Measurements from ENCODE around the gene CLCA1.

The CLCA1 gene

DNA sequence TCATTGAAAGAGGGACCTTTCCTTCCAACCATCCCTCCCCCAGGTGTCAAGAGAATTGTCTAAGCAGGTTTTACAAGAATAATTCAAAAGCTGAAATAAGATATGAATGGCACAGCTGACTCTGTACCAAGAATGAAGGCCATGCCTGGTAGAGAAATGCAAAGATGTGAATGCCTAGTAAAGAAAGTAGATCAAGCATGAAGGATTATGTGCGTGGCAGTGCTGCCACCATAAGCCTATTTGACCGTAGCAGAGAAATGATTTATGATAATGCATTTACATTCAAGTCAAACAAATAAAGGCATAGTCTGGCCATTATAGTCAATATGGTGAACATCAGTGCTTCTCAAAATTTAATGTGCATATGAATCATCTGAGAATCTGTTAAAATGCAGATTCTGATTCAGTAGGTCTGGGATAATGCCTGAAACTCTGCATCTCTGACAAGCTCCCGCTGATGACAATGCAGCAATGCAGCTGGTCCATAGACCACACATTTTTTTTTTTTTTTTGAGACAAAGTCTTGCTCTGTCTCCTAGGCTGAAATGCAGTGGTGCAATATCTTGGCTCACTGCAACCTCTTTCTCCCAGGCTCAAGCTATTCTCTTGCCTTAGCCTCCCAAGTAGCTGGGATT lies 61.6 kb downstream of the CLCA1 start:
- H3K4me3 ChIP-seq (ENCODE audit: control insufficient read depth, low read depth, low read length), result no peak overlapping the region
- TF ChIP-seq, protein P1, sequence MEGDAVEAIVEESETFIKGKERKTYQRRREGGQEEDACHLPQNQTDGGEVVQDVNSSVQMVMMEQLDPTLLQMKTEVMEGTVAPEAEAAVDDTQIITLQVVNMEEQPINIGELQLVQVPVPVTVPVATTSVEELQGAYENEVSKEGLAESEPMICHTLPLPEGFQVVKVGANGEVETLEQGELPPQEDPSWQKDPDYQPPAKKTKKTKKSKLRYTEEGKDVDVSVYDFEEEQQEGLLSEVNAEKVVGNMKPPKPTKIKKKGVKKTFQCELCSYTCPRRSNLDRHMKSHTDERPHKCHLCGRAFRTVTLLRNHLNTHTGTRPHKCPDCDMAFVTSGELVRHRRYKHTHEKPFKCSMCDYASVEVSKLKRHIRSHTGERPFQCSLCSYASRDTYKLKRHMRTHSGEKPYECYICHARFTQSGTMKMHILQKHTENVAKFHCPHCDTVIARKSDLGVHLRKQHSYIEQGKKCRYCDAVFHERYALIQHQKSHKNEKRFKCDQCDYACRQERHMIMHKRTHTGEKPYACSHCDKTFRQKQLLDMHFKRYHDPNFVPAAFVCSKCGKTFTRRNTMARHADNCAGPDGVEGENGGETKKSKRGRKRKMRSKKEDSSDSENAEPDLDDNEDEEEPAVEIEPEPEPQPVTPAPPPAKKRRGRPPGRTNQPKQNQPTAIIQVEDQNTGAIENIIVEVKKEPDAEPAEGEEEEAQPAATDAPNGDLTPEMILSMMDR (IDR thresholded peaks at IDR 0.05; ENCODE audit: control insufficient read depth, insufficient read depth, low read depth, low read length, missing control alignments), result no peak
- no peak for DNase-seq (ENCODE audit: low read depth)

DNA sequence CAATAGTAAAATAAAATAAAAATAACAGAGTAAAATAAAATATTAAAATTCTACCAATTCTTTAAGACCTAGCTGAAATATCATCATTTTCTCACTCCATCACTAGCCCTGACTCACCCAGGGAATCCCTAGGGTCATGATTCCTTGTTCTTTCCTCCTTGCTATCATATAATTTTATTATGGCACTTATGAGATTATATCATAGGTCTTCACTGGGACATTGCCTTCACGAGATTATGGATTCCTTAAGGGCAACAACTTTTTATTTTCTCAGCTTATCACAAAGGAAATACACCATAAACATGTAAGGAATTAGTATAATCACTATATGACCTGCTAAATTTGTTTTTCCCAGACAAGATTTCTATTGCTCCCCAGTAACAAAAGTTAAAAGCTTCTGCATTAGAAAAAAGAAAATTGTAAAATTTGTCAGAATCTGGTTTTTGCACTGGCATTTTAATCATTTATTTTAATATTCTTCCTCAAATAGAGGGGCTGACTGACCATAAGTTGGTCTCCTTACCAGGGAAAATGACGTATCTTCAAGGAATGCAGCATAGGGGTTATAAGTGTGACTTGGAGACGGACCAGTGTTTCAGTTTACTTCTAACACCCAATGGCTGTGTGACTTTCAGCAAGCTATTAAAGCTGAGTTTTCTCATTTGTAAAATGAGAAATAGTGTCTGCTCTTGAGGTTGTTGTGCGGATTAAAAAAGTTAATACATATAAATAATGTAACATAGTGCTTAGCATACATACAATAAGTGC lies 69.4 kb downstream of the CLCA1 start:
- TF ChIP-seq, protein P1 (IDR thresholded peaks at IDR 0.05; ENCODE audit: control insufficient read depth, insufficient read depth, low read depth, low read length, missing control alignments), result no peak
- DNase-seq (ENCODE audit: low read depth), result no peak

DNA sequence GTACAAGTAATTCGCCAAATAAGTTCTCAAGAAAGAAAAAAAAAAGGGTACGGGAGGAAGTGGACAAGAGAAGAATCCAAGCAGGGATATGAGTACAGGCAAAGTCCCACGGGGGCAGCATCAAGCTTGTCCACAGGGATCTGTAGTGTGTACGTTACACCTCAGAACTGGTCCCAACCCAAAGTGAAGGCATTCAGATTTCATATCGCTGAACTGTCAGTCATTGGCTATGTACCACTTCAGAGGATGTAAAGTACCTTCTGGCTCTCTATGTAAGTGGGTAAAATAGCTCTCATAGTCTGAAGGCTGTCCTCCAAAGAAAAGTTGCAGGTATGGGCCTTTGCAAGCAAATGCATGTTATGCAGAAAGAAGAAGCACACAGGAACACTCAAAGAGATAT lies 70.0 kb downstream of the CLCA1 start:
- TF ChIP-seq, protein P1 (IDR thresholded peaks at IDR 0.05; ENCODE audit: control insufficient read depth, insufficient read depth, low read depth, low read length, missing control alignments), result no peak
- no peak for DNase-seq (ENCODE audit: low read depth)
- no peak overlapping the region for H3K4me3 ChIP-seq (ENCODE audit: control insufficient read depth, low read depth, low read length)

More for the DNA sequence above, 69.4 kb downstream of the CLCA1 start:
- no peak overlapping the region for H3K4me3 ChIP-seq (ENCODE audit: control insufficient read depth, low read depth, low read length)

DNA sequence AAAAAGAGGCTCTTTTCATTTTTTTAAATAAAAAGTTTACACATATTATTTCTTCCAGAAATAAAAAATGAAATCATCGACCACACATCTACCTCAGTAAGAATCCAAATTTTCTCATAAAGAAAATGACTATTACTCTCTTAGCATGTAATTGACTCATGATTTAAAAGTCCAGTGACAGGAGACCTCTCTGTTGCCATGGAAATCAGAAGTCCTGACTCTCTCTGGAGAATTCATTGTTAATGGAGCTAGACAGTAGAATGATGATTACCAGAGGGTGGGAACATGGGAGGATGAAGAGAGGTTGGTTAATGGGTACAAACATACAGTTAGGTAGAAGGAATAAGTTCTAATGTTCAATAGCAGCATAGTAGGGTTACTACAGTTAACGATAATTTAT lies 73.1 kb downstream of the CLCA1 start:
- H3K4me3 ChIP-seq (ENCODE audit: control insufficient read depth, low read depth, low read length), result no peak overlapping the region
- TF ChIP-seq, protein P1 (IDR thresholded peaks at IDR 0.05; ENCODE audit: control insufficient read depth, insufficient read depth, low read depth, low read length, missing control alignments), result no peak
- DNase-seq (ENCODE audit: low read depth), result no peak

DNA sequence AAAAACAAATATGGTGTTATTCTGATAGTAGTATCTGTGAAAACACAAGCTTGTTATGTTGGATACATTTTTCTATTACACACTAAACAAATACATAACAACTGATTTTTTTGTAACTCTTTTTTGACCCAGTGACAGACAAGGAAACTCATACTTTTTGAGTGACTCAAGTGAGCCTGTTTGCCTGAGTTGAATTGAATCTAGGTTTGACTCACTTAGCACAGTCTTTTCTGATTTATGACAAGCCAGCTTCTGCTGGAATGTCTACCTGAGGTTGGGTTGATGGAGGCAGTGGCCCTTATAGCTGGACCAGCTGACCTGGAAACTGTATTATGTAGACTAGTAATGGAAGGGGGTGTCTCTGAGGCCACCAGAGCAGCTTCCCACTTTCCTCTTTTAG lies 73.9 kb downstream of the CLCA1 start:
- no peak overlapping the region for H3K4me3 ChIP-seq (ENCODE audit: control insufficient read depth, low read depth, low read length)
- TF ChIP-seq, protein P1 (IDR thresholded peaks at IDR 0.05; ENCODE audit: control insufficient read depth, insufficient read depth, low read depth, low read length, missing control alignments), result no peak
- no peak for DNase-seq (ENCODE audit: low read depth)

DNA sequence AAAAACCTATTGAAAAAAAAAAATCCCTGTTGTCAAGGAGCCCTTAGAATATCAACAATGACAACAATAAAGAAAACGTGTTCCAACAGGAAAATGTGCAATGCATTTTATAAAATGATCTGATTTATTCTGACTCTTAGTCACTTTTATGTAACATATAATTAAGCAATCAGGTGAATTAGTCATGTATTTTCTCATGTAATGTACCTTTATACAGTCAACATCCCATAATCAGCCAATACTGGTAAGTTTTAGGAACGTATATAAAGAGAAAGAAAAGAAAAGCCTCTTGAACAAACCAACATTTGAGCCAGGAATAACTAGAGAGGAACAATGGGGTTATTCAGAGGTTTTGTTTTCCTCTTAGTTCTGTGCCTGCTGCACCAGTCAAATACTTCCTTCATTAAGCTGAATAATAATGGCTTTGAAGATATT lies 78.1 kb downstream of the CLCA1 start, which contains the start of gene CLCA4:
Gene CLCA4 (plus strand): TSS at position 292 of the 435 bp plus-strand sequence. CDS start 42 bp downstream, at position 334.
- H3K4me3 ChIP-seq (ENCODE audit: control insufficient read depth, low read depth, low read length), result no peak within 1 kb of the TSS
- TF ChIP-seq, protein P1 (IDR thresholded peaks at IDR 0.05; ENCODE audit: control insufficient read depth, insufficient read depth, low read depth, low read length, missing control alignments), result no peak
- no peak for DNase-seq (ENCODE audit: low read depth)
